Hematopoietic multipotent progenitor cell (in vitro differentiated cells): Measurements from ENCODE around the gene HEG1. TPM values are rescaled to one million over a fixed set of nuclear protein-coding genes. Genes with fewer than 3 reads are reported as not detected.
"Not testable (repeated sequence)": the region's sequence is repeated elsewhere in the genome, so short reads cannot be mapped to it uniquely, and the experiment has no call there.

Experiments
- DNase-seq, 3 donors: peaks; one replicate each; pipeline ENCODE4 v3.0.0-alpha.2; 2011 to 2015; ENCODE audit warnings: low read depth in 2 of 3, low spot score in 2 of 3
- total RNA-seq: library from RNA; depleted of rRNA; stranded (reverse); fragments of >200 nt; gene quantifications from one replicate; pipeline ENCODE4 v1.2.3, GENCODE V29; 2012

Gene HEG1
- total RNA-seq = 3.0 TPM

- DNase-seq = peak; percentile 50 to 75 (median 65)
These were observed at the start of gene HEG1 for GRCh38 chr3:125055913-125056745. TSS of gene HEG1 (minus strand) at chr3:125055997. CDS start at chr3:125055890, 107 bp downstream.

GRCh38 chr3:125105116-125105515, 49.3 kb upstream of the HEG1 start:
- no peak for DNase-seq

GRCh38 chr3:125104639-125105038, 48.8 kb upstream of the HEG1 start:
- no peak for DNase-seq

- no peak for DNase-seq
These were observed 47.6 kb upstream of the HEG1 start for GRCh38 chr3:125103406-125103805.

GRCh38 chr3:125102470-125102869, 46.7 kb upstream of the HEG1 start:
- no peak for DNase-seq

- no peak for DNase-seq
These were observed 43.0 kb upstream of the HEG1 start for GRCh38 chr3:125098611-125099291.

GRCh38 chr3:125090649-125091048, 34.9 kb upstream of the HEG1 start:
- DNase-seq = no peak

GRCh38 chr3:125087768-125088391, 32.1 kb upstream of the HEG1 start:
- DNase-seq = no peak

GRCh38 chr3:125085166-125085565, 29.4 kb upstream of the HEG1 start:
- no peak for DNase-seq

- DNase-seq = no peak
These were observed 28.0 kb upstream of the HEG1 start for GRCh38 chr3:125083776-125084175.

- DNase-seq = not testable (repeated sequence)
These were observed 26.5 kb upstream of the HEG1 start for GRCh38 chr3:125082339-125082738.

GRCh38 chr3:125080077-125080476, 24.3 kb upstream of the HEG1 start:
- no peak for DNase-seq

- DNase-seq = no peak
These were observed 23.9 kb upstream of the HEG1 start for GRCh38 chr3:125079675-125080045.

- no peak for DNase-seq
These were observed 23.3 kb upstream of the HEG1 start for GRCh38 chr3:125078951-125079674.

- no peak for DNase-seq
These were observed 22.1 kb upstream of the HEG1 start for GRCh38 chr3:125077864-125078263.

- no peak for DNase-seq
These were observed 20.7 kb upstream of the HEG1 start for GRCh38 chr3:125076464-125076863.

- DNase-seq = no peak
These were observed 19.9 kb upstream of the HEG1 start for GRCh38 chr3:125075738-125076137.

GRCh38 chr3:125073390-125073905, 17.7 kb upstream of the HEG1 start:
- DNase-seq = no peak

GRCh38 chr3:125072749-125073389, 17.1 kb upstream of the HEG1 start:
- no peak for DNase-seq

- peak in 1 of 3 donors; percentile 17 for DNase-seq
These were observed 16.5 kb upstream of the HEG1 start for GRCh38 chr3:125072301-125072700.
